Nephron (organoid): ENCODE results near the gene RLF.
A peak's percentile ranks its signal among the peaks of the same experiment; 100 is the strongest.

Experiments used
- H3K27ac Mint-ChIP-seq, 3 experiments: 2 replicates each; pipeline ENCODE4 v1.8.0; 2020; ENCODE audit warnings: mixed read lengths in 3 of 3, mild to moderate bottlenecking in 2 of 3, moderate library complexity in 1 of 3
- H3K27me3 Mint-ChIP-seq: 2 replicates; pipeline ENCODE4 v1.8.0; 2021; ENCODE audit warnings: low read depth, mild to moderate bottlenecking, moderate library complexity, mixed read lengths
- H3K36me3 Mint-ChIP-seq: 2 replicates; pipeline ENCODE4 v1.8.0; 2020; ENCODE audit warnings: low read depth, mixed read lengths
- H3K4me1 Mint-ChIP-seq: 2 replicates; pipeline ENCODE4 v1.8.0; 2020; ENCODE audit warnings: mixed read lengths
- H3K4me3 Mint-ChIP-seq, 3 experiments: 2 replicates each; pipeline ENCODE4 v1.8.0; 2020; ENCODE audit warnings: mild to moderate bottlenecking in 3 of 3, mixed read lengths in 3 of 3, moderate library complexity in 2 of 3
- H3K9me3 Mint-ChIP-seq: 2 replicates; pipeline ENCODE4 v1.8.0; 2020; ENCODE audit warnings: mixed read lengths
- TF ChIP-seq, protein P1 (sequence below), 3 experiments: fragments of 200-600 bp; sonication (generic); IDR thresholded peaks; one replicate each; pipeline ENCODE4 v1.5.0; 2021; ENCODE audit warnings: antibody characterized with exemption in 3 of 3; ENCODE audit not compliant: unreplicated experiment in 3 of 3

Gene RLF

DNA sequence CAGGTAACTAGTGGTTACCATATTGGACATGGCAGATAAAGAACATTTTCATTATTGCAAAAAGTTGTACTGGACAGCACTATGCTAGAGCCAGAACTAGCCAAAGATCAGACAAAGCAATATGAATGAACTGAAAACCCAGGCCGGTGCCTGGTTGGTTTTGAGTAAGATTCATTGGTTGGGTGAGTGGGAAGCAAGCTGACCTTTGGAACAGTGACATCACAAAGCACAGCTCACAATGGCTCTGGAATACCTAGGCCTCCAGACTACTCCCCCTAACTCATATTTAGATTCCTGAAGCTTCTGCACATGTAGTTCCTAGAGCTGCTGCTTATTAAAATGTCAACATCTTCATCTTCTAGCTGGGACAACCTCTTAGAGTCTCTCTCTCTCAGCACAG, 86.5 kb downstream of the RLF start, which contains the start of gene TMCO2:
TMCO2 (plus strand) TSS at position 283 of the 400 bp plus-strand sequence; CDS start at position 340, 57 bp downstream.
- no peaks in the 10 kb centered on the region for H3K9me3 Mint-ChIP-seq
- no peaks in the 10 kb centered on the region for H3K27me3 Mint-ChIP-seq
- TF ChIP-seq, protein P1, sequence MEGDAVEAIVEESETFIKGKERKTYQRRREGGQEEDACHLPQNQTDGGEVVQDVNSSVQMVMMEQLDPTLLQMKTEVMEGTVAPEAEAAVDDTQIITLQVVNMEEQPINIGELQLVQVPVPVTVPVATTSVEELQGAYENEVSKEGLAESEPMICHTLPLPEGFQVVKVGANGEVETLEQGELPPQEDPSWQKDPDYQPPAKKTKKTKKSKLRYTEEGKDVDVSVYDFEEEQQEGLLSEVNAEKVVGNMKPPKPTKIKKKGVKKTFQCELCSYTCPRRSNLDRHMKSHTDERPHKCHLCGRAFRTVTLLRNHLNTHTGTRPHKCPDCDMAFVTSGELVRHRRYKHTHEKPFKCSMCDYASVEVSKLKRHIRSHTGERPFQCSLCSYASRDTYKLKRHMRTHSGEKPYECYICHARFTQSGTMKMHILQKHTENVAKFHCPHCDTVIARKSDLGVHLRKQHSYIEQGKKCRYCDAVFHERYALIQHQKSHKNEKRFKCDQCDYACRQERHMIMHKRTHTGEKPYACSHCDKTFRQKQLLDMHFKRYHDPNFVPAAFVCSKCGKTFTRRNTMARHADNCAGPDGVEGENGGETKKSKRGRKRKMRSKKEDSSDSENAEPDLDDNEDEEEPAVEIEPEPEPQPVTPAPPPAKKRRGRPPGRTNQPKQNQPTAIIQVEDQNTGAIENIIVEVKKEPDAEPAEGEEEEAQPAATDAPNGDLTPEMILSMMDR (IDR thresholded peaks at IDR 0.05; ENCODE audit: unreplicated experiment in 3 of 3) = no peak
- H3K4me3 Mint-ChIP-seq = no peak within 1 kb of the TSS
- no peak within 1 kb of the TSS for H3K27ac Mint-ChIP-seq
- H3K36me3 Mint-ChIP-seq = no peaks in the 10 kb centered on the region
- H3K4me1 Mint-ChIP-seq = no peaks in the 10 kb centered on the region

DNA sequence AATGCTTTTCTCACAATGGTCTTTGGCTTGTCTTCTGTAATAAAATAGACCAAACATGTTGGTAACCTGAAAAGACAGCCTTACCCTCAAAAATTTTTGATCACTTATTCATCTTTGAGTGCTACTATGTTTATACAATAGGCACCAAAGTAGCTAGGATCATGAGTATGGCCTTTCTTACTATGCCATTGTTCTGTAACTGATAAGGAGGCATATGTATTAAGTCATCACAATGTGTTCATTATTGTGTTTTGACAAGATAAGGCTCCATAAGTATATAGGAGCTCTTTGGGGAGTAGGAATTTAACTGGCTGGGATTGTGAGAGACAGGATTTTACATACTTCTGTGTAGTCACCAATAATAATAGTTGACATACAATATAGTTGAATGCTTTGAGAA, 87.2 kb downstream of the RLF start:
- no peaks in the 10 kb centered on the region for H3K9me3 Mint-ChIP-seq
- no peak overlapping the region for H3K4me3 Mint-ChIP-seq
- no peak overlapping the region for H3K27ac Mint-ChIP-seq
- no peaks in the 10 kb centered on the region for H3K36me3 Mint-ChIP-seq
- no peaks in the 10 kb centered on the region for H3K27me3 Mint-ChIP-seq
- no peaks in the 10 kb centered on the region for H3K4me1 Mint-ChIP-seq
- TF ChIP-seq, protein P1 (IDR thresholded peaks at IDR 0.05; ENCODE audit: unreplicated experiment in 3 of 3) = no peak

DNA sequence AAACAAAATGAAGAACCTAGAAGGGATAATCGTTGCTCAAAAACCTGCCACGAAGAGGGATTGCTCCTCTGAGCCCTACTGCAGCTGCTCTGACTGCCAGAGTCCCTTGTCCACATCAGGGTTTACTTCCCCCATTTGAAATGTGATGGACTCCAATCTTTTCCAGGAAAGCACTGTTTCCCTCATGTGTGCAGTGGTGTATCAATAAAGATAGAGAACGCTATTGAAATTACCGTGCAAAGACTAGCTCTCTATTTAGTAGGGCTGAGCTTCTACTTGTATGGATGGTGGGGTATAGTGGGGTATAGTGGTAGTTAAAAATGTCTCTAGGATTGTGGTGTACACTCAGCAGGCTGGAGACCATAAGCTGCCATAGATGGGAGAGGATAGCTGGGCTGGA, 90.3 kb downstream of the RLF start:
- TF ChIP-seq, protein P1 (IDR thresholded peaks at IDR 0.05; ENCODE audit: unreplicated experiment in 3 of 3) = no peak
- Mint-ChIP-seq H3K27ac (no peak overlapping the region), H3K9me3 (no peaks in the 10 kb centered on the region), H3K27me3 (no peaks in the 10 kb centered on the region), H3K36me3 (no peaks in the 10 kb centered on the region), H3K4me1 (peaks cover 7% of the 10 kb centered on the region), H3K4me3 (no peak overlapping the region)

DNA sequence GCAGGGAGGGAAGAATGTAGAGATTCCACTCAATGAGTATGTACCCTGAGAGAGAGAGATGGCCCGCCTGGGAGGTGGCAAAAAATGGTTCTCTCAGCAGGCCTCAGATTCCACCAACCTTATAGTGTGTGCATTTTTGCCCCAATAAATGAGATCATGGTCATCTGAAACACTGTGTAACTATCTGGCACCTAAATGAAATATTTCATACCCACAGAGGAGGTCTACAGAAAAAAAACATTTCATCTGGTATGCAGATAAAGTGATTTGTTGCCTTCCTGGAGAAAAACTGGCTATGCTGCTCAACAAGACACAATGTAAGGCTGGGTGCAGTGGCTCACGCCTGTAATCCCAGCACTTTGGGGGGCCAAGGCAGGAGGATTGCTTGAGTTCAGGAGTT, 91.4 kb downstream of the RLF start:
- no peaks in the 10 kb centered on the region for H3K9me3 Mint-ChIP-seq

DNA sequence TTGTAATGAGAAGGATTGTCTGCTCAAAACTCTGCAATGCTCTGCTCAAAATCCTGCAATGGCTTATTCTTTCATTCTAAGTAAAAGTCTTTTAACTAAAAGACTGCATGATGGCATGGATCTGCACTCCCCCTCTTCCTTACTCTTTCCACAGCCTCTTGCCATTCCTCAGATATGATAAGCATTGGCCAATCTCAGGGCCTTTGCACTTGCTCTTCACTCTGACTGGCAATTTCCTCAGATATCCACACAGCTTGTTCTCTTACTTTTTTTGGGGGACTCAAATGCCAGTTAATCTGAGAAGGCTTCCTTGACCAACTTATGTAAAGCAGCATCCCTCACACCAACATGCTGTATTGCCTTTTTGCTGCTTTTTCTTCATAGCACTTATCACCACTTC, 94.0 kb downstream of the RLF start:
- Mint-ChIP-seq H3K4me1 (peaks cover 18% of the 10 kb centered on the region), H3K27ac (no peak overlapping the region), H3K9me3 (no peaks in the 10 kb centered on the region), H3K4me3 (peak overlapping the region in 1 of 3 experiments; percentile 85), H3K36me3 (no peaks in the 10 kb centered on the region), H3K27me3 (no peaks in the 10 kb centered on the region)
- TF ChIP-seq, protein P1 (IDR thresholded peaks at IDR 0.05; ENCODE audit: unreplicated experiment in 3 of 3) = no peak

More for the DNA sequence above, 91.4 kb downstream of the RLF start:
- Mint-ChIP-seq H3K4me1 (peaks cover 11% of the 10 kb centered on the region), H3K27ac (no peak overlapping the region), H3K27me3 (no peaks in the 10 kb centered on the region), H3K36me3 (no peaks in the 10 kb centered on the region), H3K4me3 (no peak overlapping the region)
- TF ChIP-seq, protein P1 (IDR thresholded peaks at IDR 0.05; ENCODE audit: unreplicated experiment in 3 of 3) = no peak

DNA sequence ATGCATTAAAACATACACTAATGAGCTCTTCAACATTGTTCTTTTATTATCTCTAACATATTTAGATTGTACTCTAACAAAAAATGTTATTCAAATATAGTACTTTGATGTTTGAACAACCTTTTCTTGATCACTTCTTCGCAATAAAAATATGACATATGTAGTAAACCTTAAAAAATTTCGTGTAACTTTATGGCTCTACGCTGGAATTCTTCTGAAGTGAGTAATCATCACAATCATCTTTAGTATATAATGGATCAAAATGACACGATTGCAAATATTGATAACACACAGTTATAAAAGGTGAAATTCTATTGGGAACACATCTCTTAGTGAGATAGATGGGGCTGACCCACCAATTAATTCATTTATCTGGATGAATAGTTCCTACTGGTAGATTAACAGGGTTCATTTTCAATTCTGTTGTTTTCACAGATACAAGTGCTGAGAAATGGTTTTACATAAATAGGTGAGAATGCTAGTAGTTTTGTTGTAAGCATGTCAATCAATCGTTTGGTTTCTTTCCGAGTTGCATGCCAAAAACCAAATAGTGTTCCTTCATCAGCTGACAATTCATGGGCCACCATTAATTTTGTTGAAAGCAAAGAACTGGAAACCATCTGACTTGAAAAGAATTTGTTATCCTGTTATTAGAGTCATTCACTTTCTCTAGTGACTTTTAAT, 95.4 kb downstream of the RLF start:
- peak overlapping the region; percentile 98 to 99 (median 98) for H3K27ac Mint-ChIP-seq
- H3K9me3 Mint-ChIP-seq = no peaks in the 10 kb centered on the region
- H3K36me3 Mint-ChIP-seq = peaks cover 11% of the 10 kb centered on the region
- peaks cover 22% of the 10 kb centered on the region for H3K4me1 Mint-ChIP-seq
- H3K27me3 Mint-ChIP-seq = no peaks in the 10 kb centered on the region
- TF ChIP-seq, protein P1 (IDR thresholded peaks at IDR 0.05; ENCODE audit: unreplicated experiment in 3 of 3) = no peak
- peak overlapping the region; percentile 97 to 98 (median 97) for H3K4me3 Mint-ChIP-seq
